Epithelial cell of proximal tubule (primary cell): Measurements from ENCODE around the gene TMCO4. TPM values are rescaled to one million over a fixed set of nuclear protein-coding genes. Genes with fewer than 3 reads are reported as not detected.

Source experiments
- DNase-seq: peaks from one replicate; pipeline ENCODE4 v3.0.0-alpha.2; 2011; ENCODE audit warnings: low read depth
- H3K4me3 ChIP-seq: 2 replicates; pipeline ENCODE4 v1.5.1; 2011; ENCODE audit warnings: low read depth, mild to moderate bottlenecking, low read length
- total RNA-seq: library from RNA; depleted of rRNA; stranded (reverse); fragments of >200 nt; gene quantifications from 2 replicates; pipeline ENCODE4 v1.2.3, GENCODE V29; 2015
- TF ChIP-seq, protein P1 (sequence below): conservative IDR thresholded peaks from 2 replicates; pipeline ENCODE4 v1.5.1; 2012; ENCODE audit warnings: low read depth, mild to moderate bottlenecking, low read length

Gene TMCO4
- total RNA-seq, 1 donor from 2014 or later, result 9.8 TPM

DNA sequence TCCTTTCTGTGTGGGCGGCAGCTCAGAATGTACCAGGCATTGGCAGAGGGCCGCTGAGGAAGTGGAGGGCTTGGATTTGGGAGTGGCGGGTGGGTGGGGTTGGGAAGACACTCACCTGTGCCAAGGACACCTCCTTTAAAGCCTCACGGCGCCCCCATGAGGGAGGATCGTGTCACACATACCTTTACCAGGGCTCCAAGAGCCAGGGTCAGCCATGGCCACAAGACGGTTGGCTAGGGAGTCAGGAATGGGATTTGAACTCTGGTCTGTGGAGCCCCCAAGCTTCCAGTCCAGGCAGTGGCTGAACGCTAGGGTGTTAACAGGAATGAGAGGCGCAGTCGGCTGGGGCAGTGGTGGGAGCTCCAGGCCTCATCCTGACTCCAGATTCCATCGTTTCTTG lies 151.0 kb downstream of the TMCO4 start:
- DNase-seq, result no peak
- no peak overlapping the region for H3K4me3 ChIP-seq
- TF ChIP-seq, protein P1, sequence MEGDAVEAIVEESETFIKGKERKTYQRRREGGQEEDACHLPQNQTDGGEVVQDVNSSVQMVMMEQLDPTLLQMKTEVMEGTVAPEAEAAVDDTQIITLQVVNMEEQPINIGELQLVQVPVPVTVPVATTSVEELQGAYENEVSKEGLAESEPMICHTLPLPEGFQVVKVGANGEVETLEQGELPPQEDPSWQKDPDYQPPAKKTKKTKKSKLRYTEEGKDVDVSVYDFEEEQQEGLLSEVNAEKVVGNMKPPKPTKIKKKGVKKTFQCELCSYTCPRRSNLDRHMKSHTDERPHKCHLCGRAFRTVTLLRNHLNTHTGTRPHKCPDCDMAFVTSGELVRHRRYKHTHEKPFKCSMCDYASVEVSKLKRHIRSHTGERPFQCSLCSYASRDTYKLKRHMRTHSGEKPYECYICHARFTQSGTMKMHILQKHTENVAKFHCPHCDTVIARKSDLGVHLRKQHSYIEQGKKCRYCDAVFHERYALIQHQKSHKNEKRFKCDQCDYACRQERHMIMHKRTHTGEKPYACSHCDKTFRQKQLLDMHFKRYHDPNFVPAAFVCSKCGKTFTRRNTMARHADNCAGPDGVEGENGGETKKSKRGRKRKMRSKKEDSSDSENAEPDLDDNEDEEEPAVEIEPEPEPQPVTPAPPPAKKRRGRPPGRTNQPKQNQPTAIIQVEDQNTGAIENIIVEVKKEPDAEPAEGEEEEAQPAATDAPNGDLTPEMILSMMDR, result peak; percentile 47

DNA sequence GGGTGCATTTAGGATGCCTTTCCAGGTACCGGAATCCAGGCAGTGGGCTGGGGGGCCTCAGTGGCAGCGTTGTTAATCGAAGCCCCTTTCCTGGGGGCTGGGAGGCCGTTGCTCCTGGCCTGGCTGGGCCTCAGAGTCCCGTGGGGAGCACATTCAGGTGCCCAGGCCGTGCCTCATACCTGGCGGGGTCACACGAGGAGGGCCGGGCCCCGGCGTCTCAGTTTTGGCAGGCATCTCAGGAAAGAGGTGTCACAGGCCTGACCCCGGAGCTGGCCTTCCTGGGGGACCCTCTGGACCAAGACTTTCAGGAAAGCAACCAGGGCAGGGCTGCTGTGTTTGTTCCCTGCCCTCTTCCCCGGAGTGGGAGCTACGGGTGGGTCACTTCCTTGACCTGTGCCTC lies 151.5 kb downstream of the TMCO4 start:
- TF ChIP-seq, protein P1, result no peak
- no peak overlapping the region for H3K4me3 ChIP-seq
- no peak for DNase-seq

DNA sequence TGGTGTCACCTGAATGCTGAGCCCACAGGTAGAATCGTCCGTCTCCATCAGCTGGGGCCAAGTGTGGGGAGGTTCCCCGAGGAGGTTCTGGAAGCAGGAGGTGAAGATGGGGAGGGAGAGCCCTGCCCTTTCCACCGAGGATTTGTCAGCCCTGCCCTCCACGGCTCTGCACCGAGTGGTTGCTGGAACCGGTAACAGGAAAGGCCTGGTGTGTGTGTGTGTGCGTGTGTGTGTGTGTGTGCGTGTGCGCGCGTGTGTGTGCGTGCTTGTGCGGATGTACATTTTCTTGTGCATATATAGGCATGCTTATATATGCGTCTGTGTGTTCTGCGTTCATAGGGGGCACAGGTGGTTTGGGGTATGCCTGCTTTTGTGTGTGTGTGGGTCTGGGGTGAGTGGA lies 152.1 kb downstream of the TMCO4 start:
- DNase-seq, result no peak
- H3K4me3 ChIP-seq, result no peak overlapping the region
- TF ChIP-seq, protein P1, result no peak

DNA sequence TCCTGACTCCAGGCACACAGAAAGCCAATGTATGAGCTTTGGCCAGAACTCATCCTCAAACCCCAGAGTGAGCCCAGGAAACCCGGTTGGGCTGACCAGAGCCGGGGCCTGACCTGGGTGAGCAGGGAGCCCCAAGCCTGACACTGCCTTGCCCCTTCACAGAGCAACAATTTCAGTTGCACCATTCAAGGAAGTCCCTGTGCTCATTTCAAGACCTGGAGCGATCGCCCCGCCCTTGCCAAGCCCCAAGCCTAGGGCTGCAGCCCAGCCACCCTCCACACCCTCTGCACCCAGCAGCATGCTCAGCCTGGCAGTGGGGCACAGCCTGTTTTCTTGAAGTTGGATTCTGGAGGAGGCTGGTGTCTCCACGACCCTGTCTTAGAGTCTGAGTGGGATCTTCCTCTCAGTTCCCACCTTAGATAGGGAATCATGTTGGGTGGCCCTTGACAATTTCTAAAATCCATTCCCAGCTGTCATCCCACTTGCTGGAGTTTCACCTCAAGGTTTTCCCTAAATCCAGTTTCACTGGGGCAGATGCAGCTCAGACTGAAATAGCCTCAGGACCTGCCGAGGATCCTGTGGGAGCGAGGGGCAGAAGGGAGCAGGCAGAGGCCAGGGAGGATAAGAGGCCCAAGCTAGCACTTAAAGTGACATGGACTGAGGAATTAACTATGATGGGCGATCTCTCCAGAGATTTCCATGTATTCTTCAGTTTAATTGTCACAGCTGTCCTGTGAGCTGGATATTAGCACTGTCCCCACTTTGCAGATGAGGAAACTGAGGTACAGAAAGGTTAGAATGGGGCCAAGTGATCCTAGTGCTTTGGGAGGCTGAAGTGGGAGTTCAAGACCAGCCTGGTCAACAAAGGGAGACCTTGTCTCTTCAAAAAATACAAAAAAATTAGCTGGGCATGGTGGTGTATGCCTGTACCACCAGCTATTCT lies 153.1 kb downstream of the TMCO4 start:
- H3K4me3 ChIP-seq, result peak overlapping the region; percentile 69

DNA sequence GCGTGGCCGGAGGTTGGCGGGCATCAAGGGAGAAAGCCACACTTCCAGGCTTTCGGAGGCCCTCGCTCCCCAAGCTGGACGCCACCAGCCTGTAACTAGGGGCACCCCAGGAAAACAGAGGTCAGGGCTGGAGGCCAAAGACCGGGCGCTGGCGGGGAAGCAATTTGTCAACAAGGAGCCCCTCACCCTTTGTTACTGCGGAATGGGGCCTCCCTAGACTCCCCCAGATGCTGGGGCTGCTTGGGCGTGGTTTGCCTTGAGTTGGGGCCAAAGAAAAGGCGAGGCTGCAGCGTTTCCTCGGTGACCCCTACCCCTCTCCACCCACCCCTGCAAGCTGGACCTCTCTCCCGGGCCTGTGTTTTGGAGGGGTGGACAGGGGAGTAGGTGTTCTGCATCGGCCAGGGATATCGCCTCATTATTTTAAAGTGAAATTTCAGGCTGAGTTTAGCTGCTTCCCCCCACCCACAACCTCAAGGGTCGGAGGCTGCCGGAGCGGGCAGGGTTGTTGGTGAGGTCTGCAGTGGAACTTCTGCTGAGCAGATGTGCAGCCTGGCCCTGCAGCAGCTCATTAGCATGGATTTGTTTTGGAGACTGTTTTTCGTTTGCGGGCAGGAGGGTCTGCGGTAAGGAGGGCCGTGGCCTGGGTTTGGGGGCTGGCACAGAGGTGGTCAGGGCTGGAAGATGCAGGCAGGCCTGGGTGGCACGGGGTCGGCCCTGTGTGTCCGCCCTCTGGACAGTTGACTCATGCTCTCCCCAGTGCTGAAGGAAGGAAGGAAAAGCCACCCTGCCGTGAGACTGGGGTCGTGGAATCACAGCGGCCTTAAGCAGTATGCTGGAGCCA lies 154.1 kb downstream of the TMCO4 start:
- H3K4me3 ChIP-seq, result peak overlapping the region; percentile 69
- TF ChIP-seq, protein P1, result no peak
- no peak for DNase-seq

More for the DNA sequence above, 153.1 kb downstream of the TMCO4 start:
- DNase-seq, result no peak
- TF ChIP-seq, protein P1, result no peak

DNA sequence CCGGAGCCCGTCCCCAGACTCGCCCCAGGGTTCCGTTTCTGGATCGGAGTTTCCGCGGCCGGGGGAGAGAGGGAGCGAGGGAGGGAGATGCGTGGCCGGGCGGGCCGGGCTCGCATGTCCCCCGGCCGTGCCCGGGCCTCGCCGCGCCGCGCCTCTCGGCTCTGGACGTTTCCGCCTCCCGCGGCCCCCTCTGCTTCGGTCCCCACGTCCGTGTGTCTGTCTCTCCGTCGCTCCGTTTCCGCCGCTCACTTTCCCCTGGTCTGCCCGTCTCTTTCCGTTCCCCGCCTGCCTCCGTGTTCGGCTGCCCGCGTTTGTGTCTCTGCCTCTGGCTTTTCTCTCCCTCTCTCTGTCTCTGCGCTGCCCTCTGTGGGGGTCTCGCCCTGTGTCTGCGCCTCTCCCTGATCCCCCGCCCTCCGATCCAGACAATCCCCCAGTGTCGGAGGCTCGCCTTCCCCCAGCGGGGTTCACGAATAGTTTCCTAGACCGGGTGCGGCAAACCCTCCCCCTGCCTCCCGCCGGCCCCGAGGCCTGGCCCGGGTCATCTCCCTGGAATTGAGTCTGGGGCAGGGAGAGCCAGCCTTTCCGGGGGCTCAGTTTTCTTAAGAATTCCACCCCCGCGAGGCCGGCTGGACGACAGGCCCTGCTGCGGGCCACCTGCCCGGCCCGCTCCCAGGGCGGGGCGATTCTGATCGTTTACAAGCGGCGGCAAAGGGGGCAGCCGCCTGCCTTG lies 154.9 kb downstream of the TMCO4 start:
- H3K4me3 ChIP-seq, result peak overlapping the region; percentile 69
- TF ChIP-seq, protein P1, result no peak
- DNase-seq, result no peak
